ENCODE measurements around the gene TTC7B. TPM values are rescaled to one million over a fixed set of nuclear protein-coding genes. Genes with fewer than 3 reads are reported as not detected.

Gene TTC7B
- total and polyA plus RNA-seq, 2 experiments from 2014 or later = 7.9 to 28.6 TPM

GRCh38 chr14:90778571-90779255 is 37.5 kb downstream of the TTC7B start (continued):
- TF ChIP-seq, protein P1, sequence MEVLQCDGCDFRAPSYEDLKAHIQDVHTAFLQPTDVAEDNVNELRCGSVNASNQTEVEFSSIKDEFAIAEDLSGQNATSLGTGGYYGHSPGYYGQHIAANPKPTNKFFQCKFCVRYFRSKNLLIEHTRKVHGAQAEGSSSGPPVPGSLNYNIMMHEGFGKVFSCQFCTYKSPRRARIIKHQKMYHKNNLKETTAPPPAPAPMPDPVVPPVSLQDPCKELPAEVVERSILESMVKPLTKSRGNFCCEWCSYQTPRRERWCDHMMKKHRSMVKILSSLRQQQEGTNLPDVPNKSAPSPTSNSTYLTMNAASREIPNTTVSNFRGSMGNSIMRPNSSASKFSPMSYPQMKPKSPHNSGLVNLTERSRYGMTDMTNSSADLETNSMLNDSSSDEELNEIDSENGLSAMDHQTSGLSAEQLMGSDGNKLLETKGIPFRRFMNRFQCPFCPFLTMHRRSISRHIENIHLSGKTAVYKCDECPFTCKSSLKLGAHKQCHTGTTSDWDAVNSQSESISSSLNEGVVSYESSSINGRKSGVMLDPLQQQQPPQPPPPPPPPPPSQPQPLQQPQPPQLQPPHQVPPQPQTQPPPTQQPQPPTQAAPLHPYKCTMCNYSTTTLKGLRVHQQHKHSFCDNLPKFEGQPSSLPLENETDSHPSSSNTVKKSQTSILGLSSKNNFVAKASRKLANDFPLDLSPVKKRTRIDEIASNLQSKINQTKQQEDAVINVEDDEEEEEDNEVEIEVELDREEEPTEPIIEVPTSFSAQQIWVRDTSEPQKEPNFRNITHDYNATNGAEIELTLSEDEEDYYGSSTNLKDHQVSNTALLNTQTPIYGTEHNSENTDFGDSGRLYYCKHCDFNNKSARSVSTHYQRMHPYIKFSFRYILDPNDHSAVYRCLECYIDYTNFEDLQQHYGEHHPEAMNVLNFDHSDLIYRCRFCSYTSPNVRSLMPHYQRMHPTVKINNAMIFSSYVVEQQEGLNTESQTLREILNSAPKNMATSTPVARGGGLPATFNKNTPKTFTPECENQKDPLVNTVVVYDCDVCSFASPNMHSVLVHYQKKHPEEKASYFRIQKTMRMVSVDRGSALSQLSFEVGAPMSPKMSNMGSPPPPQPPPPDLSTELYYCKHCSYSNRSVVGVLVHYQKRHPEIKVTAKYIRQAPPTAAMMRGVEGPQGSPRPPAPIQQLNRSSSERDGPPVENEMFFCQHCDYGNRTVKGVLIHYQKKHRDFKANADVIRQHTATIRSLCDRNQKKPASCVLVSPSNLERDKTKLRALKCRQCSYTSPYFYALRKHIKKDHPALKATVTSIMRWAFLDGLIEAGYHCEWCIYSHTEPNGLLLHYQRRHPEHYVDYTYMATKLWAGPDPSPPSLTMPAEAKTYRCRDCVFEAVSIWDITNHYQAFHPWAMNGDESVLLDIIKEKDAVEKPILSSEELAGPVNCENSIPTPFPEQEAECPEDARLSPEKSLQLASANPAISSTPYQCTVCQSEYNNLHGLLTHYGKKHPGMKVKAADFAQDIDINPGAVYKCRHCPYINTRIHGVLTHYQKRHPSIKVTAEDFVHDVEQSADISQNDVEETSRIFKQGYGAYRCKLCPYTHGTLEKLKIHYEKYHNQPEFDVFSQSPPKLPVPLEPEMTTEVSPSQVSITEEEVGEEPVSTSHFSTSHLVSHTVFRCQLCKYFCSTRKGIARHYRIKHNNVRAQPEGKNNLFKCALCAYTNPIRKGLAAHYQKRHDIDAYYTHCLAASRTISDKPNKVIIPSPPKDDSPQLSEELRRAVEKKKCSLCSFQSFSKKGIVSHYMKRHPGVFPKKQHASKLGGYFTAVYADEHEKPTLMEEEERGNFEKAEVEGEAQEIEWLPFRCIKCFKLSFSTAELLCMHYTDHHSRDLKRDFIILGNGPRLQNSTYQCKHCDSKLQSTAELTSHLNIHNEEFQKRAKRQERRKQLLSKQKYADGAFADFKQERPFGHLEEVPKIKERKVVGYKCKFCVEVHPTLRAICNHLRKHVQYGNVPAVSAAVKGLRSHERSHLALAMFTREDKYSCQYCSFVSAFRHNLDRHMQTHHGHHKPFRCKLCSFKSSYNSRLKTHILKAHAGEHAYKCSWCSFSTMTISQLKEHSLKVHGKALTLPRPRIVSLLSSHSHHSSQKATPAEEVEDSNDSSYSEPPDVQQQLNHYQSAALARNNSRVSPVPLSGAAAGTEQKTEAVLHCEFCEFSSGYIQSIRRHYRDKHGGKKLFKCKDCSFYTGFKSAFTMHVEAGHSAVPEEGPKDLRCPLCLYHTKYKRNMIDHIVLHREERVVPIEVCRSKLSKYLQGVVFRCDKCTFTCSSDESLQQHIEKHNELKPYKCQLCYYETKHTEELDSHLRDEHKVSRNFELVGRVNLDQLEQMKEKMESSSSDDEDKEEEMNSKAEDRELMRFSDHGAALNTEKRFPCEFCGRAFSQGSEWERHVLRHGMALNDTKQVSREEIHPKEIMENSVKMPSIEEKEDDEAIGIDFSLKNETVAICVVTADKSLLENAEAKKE (CRISPR knock-in tag; IDR thresholded peaks at IDR 0.05) = no peak
- TF ChIP-seq, protein P2, sequence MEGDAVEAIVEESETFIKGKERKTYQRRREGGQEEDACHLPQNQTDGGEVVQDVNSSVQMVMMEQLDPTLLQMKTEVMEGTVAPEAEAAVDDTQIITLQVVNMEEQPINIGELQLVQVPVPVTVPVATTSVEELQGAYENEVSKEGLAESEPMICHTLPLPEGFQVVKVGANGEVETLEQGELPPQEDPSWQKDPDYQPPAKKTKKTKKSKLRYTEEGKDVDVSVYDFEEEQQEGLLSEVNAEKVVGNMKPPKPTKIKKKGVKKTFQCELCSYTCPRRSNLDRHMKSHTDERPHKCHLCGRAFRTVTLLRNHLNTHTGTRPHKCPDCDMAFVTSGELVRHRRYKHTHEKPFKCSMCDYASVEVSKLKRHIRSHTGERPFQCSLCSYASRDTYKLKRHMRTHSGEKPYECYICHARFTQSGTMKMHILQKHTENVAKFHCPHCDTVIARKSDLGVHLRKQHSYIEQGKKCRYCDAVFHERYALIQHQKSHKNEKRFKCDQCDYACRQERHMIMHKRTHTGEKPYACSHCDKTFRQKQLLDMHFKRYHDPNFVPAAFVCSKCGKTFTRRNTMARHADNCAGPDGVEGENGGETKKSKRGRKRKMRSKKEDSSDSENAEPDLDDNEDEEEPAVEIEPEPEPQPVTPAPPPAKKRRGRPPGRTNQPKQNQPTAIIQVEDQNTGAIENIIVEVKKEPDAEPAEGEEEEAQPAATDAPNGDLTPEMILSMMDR (conservative IDR thresholded peaks at IDR 0.05; ENCODE audit: low read depth in 2 of 2) = no peak
- TF ChIP-seq POLR2AphosphoS5 (IDR thresholded peaks at IDR 0.05; ENCODE audit: low read depth) (no peak), ZNF331 (CRISPR knock-in tag; IDR thresholded peaks at IDR 0.05; ENCODE audit: low read depth) (no peak), ZNF114 (CRISPR knock-in tag; IDR thresholded peaks at IDR 0.05) (no peak), NANOG (IDR thresholded peaks at IDR 0.05; ENCODE audit: borderline replicate concordance) (no peak)

DNA sequence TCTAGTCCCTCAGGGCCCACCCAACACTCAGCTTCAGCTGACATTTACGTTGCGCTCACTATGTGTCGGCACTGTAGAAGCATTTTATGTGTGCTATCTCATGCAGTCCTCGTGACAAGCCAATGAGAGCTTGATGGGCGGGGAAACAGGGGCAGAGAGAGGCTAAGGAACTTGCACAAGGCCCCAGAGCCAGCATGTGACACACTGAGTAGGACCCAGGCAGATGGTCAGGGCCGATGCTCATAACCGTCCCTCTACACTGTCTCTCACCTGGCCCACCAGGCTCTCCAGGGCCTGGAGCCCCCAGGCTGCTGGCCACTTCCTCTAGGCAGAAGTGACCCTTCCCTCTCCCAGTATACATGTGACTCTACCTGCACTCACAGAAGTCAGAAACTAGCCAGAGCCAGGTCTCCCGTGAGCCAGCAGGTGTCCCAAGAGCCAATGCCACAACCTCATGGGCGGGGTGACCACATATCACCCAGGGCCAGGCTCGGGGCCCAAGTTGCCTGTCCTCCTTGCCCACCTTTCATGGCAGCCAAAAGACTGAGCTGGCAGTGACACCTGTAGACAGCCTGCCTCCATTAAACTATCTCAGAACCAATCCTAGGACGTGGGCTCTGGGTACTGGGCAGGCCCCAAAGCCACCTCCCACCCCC is 38.3 kb downstream of the TTC7B start:
- no peaks in the 10 kb centered on the region for H3K9me2 ChIP-seq (ENCODE audit: insufficient read depth)
- no peaks in the 10 kb centered on the region for H3K4me1 Mint-ChIP-seq
- H3K36me3 ChIP-seq (ENCODE audit: insufficient read depth) = no peaks in the 10 kb centered on the region; the same call in 1 of the 2 replicates
- TF ChIP-seq, protein P2 (conservative IDR thresholded peaks at IDR 0.05; ENCODE audit: low read depth in 2 of 2) = no peak
- TF ChIP-seq ZNF114 (CRISPR knock-in tag; IDR thresholded peaks at IDR 0.05) (no peak), NANOG (IDR thresholded peaks at IDR 0.05; ENCODE audit: borderline replicate concordance) (no peak)
- H3K27ac Mint-ChIP-seq = no peak overlapping the region
- H3K27me3 ChIP-seq (ENCODE audit: insufficient read depth) = no peaks in the 10 kb centered on the region
- no peak overlapping the region for H3K4me2 ChIP-seq
- H4K20me1 ChIP-seq (replicated peaks; ENCODE audit: insufficient read depth) = no peaks in the 10 kb centered on the region
- H3K27ac ChIP-seq (ENCODE audit: low read depth) = no peak overlapping the region
- no peaks in the 10 kb centered on the region for H3K4me1 ChIP-seq (ENCODE audit: insufficient read depth)
- DNase-seq (ENCODE audit: low spot score) (no peak), ATAC-seq (no peak)
- no peaks in the 10 kb centered on the region for H3K79me2 ChIP-seq (replicated peaks; ENCODE audit: insufficient read depth)
- no peak overlapping the region for H2AFZ ChIP-seq
- no peak overlapping the region for H3K4me3 ChIP-seq
- H3K36me3 Mint-ChIP-seq (ENCODE audit: low read depth) = no peaks in the 10 kb centered on the region; the same call in 1 of the 3 replicates
- H3K27me3 Mint-ChIP-seq (ENCODE audit: insufficient read depth, low read depth, poor library complexity) = peaks cover 8% of the 10 kb centered on the region
- no peaks in the 10 kb centered on the region for H3F3A ChIP-seq (replicated peaks; ENCODE audit: low read depth)
- H3K4me3 Mint-ChIP-seq = no peak overlapping the region
- H3K9me3 Mint-ChIP-seq = no peaks in the 10 kb centered on the region

All from GM23338 (cell line).